ENCODE data around the gene ZNF408. TPM values are rescaled to one million over a fixed set of nuclear protein-coding genes. Genes with fewer than 3 reads are reported as not detected.

The ZNF408 gene
- total and polyA plus RNA-seq, 2 of the 13 experiments (the other 11 are each of a cell fraction or from before 2014, with no cell fraction given) = 11.2 to 12.5 TPM

- Histone ChIP-seq H3K36me3 (replicated peaks in 1 of 2; ENCODE audit: control insufficient read depth in 1 of 2, insufficient read depth in 2 of 2, low read length in 2 of 2) (peaks cover 40 to 84% of the 10 kb centered on the region in 2 experiments), H4K20me1 (ENCODE audit: insufficient read depth, low read length) (peaks cover 38% of the 10 kb centered on the region), H3K9ac (ENCODE audit: insufficient read depth, low read depth, low read length) (no peak overlapping the region), H3K27ac (ENCODE audit: extremely low read length, insufficient read depth, low read length) (no peak overlapping the region), H3K27me3 (ENCODE audit: control insufficient read depth in 1 of 2, insufficient read depth in 2 of 2, low read length in 2 of 2) (no peaks in the 10 kb centered on the region), H3K4me2 (ENCODE audit: low read depth, low read length) (no peak overlapping the region), H3K79me2 (ENCODE audit: insufficient read depth, low read length) (peaks cover 38% of the 10 kb centered on the region), H3K9me3 (ENCODE audit: low read length) (no peaks in the 10 kb centered on the region), H3K4me3 (replicated peaks in 1 of 3; ENCODE audit: insufficient read depth in 1 of 3, low read depth in 2 of 3, low read length in 3 of 3) (no peak overlapping the region), H3K4me1 (ENCODE audit: insufficient read depth, low read length) (peaks cover 69% of the 10 kb centered on the region), H2AFZ (ENCODE audit: low read length) (no peak overlapping the region)
- TF ChIP-seq POLR2G (IDR thresholded peaks at IDR 0.05; ENCODE audit: low read depth, low read length) = peak; percentile 59; the same call in 1 of the 2 replicates
- peak; percentile 95 for TF ChIP-seq RBM22 (optimal IDR thresholded peaks at IDR 0.05; ENCODE audit: low read length)
- 0 out of 2 replicates have a peak, but pooled peaks have one; percentile 30 for TF ChIP-seq CAMTA2 (CRISPR knock-in tag; IDR thresholded peaks at IDR 0.05; ENCODE audit: borderline replicate concordance)
- 0 out of 2 replicates have a peak, but pooled peaks have one; percentile 45 for TF ChIP-seq ZNF20 (CRISPR knock-in tag; IDR thresholded peaks at IDR 0.05)
- TF ChIP-seq SRSF1 (optimal IDR thresholded peaks at IDR 0.05; ENCODE audit: low read depth, low read length) = peak; percentile 48
- peak in 1 of 2 experiments; percentile 33; a peak in 1 of 4 replicates for TF ChIP-seq POLR2A (IDR thresholded peaks at IDR 0.05; ENCODE audit: insufficient read depth in 1 of 2, low read depth in 2 of 2, low read length in 2 of 2)
- TF ChIP-seq RBFOX2 (IDR thresholded peaks at IDR 0.05; ENCODE audit: low read depth, low read length) = peak; percentile 83
- no peak for TF ChIP-seq ZSCAN25 (CRISPR knock-in tag; IDR thresholded peaks at IDR 0.05)
- no peak for TF ChIP-seq MEF2D (CRISPR knock-in tag; IDR thresholded peaks at IDR 0.05)
- TF ChIP-seq SALL1 (CRISPR knock-in tag; IDR thresholded peaks at IDR 0.05) = peak; percentile 5; the same call in 1 of the 2 replicates
- 0 out of 2 replicates have a peak, but pooled peaks have one; percentile 22 for TF ChIP-seq MED1 (CRISPR knock-in tag; IDR thresholded peaks at IDR 0.05)
- no peak for TF ChIP-seq ZBTB37 (CRISPR knock-in tag; IDR thresholded peaks at IDR 0.05)
- TF ChIP-seq AGO2 (optimal IDR thresholded peaks at IDR 0.05; ENCODE audit: low read depth, low read length) = peak; percentile 95
- no TSS peak for BruUV-seq (replicated peaks)
- CTCF ChIA-PET (ENCODE audit: low intra/inter-chr PET ratio, low total read pairs) = no interaction called here
- 98% methylated on average over 11 of the region's 17 CpGs for WGBS (ENCODE audit: low lambda C conversion rate)
- intact Hi-C loops (cut with micrococcal nuclease; ENCODE audit: unreplicated experiment) (no loop called here), in situ Hi-C loops (cut with HindIII; ENCODE audit: extremely low pct_ligation_motif_present, low pct_unique_long_range_greater_than_20kb) (loop anchor here (5.0 kb wide), 1 partner anchor 36 kb away; no protein-coding TSS in a partner anchor)
- peak; percentile 14 for ATAC-seq
- no peak for DNase-seq (ENCODE audit: low spot score)
- POLR2A ChIA-PET = interaction anchor here (1.0 to 4.9 kb wide), 8 partner anchors 7 to 38 kb away, joined by 3 to 54 read pairs (median 4); partner anchors contain the start of genes ARHGAP1, F2 and ZNF408
- no peak for FAIRE-seq
Measured at GRCh38 chr11:46727952-46728658, 27.3 kb downstream of the ZNF408 start.
